H1 (cell line): ENCODE data around the gene MED12L.

ENCODE experiments used
- EZH2 ChIP-seq: fragments of 200-600 bp; sonication (generic); IDR thresholded peaks from 2 replicates; pipeline ENCODE4 v1.7.1; 2012; ENCODE audit warnings: low read depth, mild to moderate bottlenecking, moderate library complexity, low read length, inconsistent platforms; ENCODE audit not compliant: severe bottlenecking
- ZNF274 ChIP-seq: IDR thresholded peaks from 2 replicates; pipeline ENCODE4 v1.7.0; 2012; ENCODE audit warnings: low read length, borderline replicate concordance; ENCODE audit errors: extremely low read depth

DNA sequence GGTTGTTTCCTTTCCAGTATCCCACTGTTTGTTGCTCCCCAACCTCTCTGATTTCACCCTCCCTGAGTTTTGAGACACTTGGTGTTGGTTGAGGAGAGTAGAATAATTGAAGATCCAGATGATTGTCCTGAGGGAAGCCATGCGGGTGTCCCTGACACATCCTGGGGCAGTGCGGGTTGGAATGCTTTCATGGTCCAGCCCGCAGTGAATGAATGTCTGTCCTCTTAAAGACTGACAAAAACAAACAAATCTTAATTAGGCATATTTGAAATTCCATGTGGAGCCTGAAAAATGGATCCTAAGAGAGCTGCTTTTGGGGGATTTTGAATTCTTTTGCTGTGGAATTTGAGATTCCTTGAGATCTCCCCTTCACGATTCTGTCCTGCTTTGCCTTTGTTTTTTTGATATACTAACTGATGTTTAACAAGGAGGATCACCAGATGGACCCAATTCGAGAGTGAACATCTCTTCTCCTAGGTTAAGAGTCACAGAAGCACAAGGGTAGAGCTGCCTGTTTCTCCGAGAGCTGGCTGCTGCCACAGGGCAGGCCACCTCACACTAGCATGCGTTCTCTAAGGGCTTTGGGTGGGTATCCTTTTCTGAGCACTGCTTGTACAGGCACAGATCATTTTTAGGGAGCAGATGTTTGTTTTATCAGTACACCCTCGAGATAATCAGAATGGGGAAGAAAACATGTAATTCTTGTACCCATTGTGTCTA lies 70.1 kb downstream of the MED12L start:
- TF ChIP-seq EZH2 (no peak), ZNF274 (no peak)
